Panc1 (cell line): ENCODE measurements around the gene THSD7A. TPM values are rescaled to one million over a fixed set of nuclear protein-coding genes. Genes with fewer than 3 reads are reported as not detected.
"Not testable (repeated sequence)": the region's sequence is repeated elsewhere in the genome, so short reads cannot be mapped to it uniquely, and the experiment has no call there.

Source experiments
- ATAC-seq: fragments of 200-7000 bp; cut with Tn5 transposase; 2 replicates; pipeline ENCODE4 v1.9.1; 2020; ENCODE audit warnings: mild to moderate bottlenecking, moderate library complexity
- BruUV-seq: library from RNA; stranded (reverse); fragments of 400-500 nt; replicated peaks from 2 replicates; lab custom pipeline; 2021; lab: Mats Ljungman, UMichigan
- CTCF ChIA-PET: fragments of 300-600 bp; sonication (Branson Sonifier 250); formaldehyde crosslinking; loops from one replicate; lab custom pipeline; 2022; ENCODE audit warnings: antibody characterized with exemption; lab: Charles Lee
- POLR2A ChIA-PET: fragments of 300-600 bp; sonication (Branson Sonifier 250); formaldehyde crosslinking; loops from one replicate; lab custom pipeline; 2022; ENCODE audit warnings: antibody characterized with exemption; lab: Charles Lee
- DNase-seq: peaks from one replicate; pipeline ENCODE4 v3.0.0-alpha.2; 2010; ENCODE audit warnings: low read depth, low spot score
- H3K27ac ChIP-seq: 2 replicates; pipeline ENCODE4 v1.5.1; 2011; ENCODE audit warnings: mild to moderate bottlenecking, low read length, inconsistent platforms
- H3K27me3 ChIP-seq: fragments of 200-500 bp; sonication (Bioruptor generic); 2 replicates; pipeline ENCODE4 v1.6.0; 2014; ENCODE audit warnings: low read length, inconsistent platforms; ENCODE audit not compliant: control insufficient read depth, insufficient read depth
- H3K36me3 ChIP-seq: fragments of 200-500 bp; sonication (Bioruptor generic); 2 replicates; pipeline ENCODE4 v1.5.1; 2014; ENCODE audit warnings: inconsistent platforms, mild to moderate bottlenecking, low read length, moderate library complexity; ENCODE audit not compliant: control insufficient read depth, insufficient read depth
- H3K4me1 ChIP-seq: 2 replicates; pipeline ENCODE4 v1.5.1; 2011; ENCODE audit warnings: inconsistent platforms, mild to moderate bottlenecking, low read length, moderate library complexity; ENCODE audit not compliant: control insufficient read depth, insufficient read depth
- H3K4me3 ChIP-seq, 2 experiments: 2 replicates each; pipeline ENCODE4 v1.5.1; 2011 to 2012; ENCODE audit warnings: low read depth in 2 of 2, low read length in 2 of 2, mild to moderate bottlenecking in 2 of 2, inconsistent platforms in 1 of 2, moderate library complexity in 1 of 2
- H3K9me3 ChIP-seq: fragments of 200-500 bp; sonication (Bioruptor generic); 2 replicates; pipeline ENCODE4 v1.5.1; 2014; ENCODE audit warnings: low read depth, mild to moderate bottlenecking, inconsistent platforms, low read length, moderate library complexity; ENCODE audit not compliant: control insufficient read depth, insufficient read depth
- POLR2AphosphoS5 ChIP-seq: IDR thresholded peaks from 2 replicates; pipeline ENCODE4 v1.6.1; 2012; ENCODE audit warnings: mild to moderate bottlenecking, low read depth, low read length, moderate library complexity
- SIN3A ChIP-seq: IDR thresholded peaks from 2 replicates; pipeline ENCODE4 v1.6.1; 2012; ENCODE audit warnings: low read depth, mild to moderate bottlenecking, low read length, moderate library complexity, borderline replicate concordance; ENCODE audit not compliant: insufficient read depth
- TCF7L2 ChIP-seq: IDR thresholded peaks from 2 replicates; pipeline ENCODE4 v1.6.1; 2011; ENCODE audit warnings: mild to moderate bottlenecking, low read depth, low read length, inconsistent platforms
- in situ Hi-C: cut with HindIII; loops from 2 replicates; pipeline ENCODE4 v1.10.0; 2016; ENCODE audit warnings: low sequenced_read_pairs, low pct_unique_long_range_greater_than_20kb
- intact Hi-C: fragments of 100-400 bp; cut with micrococcal nuclease; formaldehyde crosslinking; loops from one replicate; pipeline ENCODE4 v1.10.0; 2022; ENCODE audit not compliant: unreplicated experiment
- total RNA-seq: library from RNA; stranded (reverse); gene quantifications from one replicate; pipeline ENCODE4 v1.2.1, GENCODE V29; 2021; ENCODE audit not compliant: unreplicated experiment
- TF ChIP-seq, protein P1 (sequence below): fragments of 450-650 bp; IDR thresholded peaks from 2 replicates; pipeline ENCODE4 v1.5.1; 2017; ENCODE audit warnings: mild to moderate bottlenecking
- TF ChIP-seq, protein P2 (sequence below), 2 experiments: IDR thresholded peaks; 2 replicates each; pipeline ENCODE4 v1.6.1; 2011 to 2012; ENCODE audit warnings: low read depth in 2 of 2, control low read depth in 1 of 2, low read length in 1 of 2, mild to moderate bottlenecking in 1 of 2, moderate library complexity in 1 of 2; ENCODE audit not compliant: insufficient read depth in 1 of 2

Gene THSD7A
- total RNA-seq, 1 experiment from 2014 or later, result 38.6 TPM

DNA sequence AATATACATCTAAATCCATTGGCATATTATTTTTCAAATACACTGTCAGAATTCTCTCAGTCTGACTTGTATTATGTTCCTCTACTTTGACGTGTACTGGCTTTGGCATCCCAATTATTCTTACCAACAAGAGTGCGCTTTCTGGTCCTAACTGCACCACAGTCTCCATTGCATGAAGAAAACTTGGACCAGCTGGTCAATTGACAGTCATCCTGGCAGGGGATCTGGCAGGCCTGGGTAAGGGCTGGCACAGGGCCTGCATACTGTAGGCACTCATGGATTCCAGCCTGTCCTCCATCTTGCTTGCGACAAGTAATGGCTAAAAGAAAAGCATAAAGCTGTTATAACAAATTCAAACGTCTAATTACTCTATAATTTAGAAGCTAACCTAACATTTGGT, 384.9 kb downstream of the THSD7A start:
- no peaks in the 10 kb centered on the region for H3K27me3 ChIP-seq
- in situ Hi-C loops, result no loop called here
- BruUV-seq, result no TSS peak
- DNase-seq, result no peak
- H3K9me3 ChIP-seq, result no peaks in the 10 kb centered on the region
- ChIA-PET CTCF (no interaction called here), POLR2A (no interaction called here)
- H3K27ac ChIP-seq, result no peak overlapping the region
- no peaks in the 10 kb centered on the region for H3K36me3 ChIP-seq
- TF ChIP-seq, protein P1, sequence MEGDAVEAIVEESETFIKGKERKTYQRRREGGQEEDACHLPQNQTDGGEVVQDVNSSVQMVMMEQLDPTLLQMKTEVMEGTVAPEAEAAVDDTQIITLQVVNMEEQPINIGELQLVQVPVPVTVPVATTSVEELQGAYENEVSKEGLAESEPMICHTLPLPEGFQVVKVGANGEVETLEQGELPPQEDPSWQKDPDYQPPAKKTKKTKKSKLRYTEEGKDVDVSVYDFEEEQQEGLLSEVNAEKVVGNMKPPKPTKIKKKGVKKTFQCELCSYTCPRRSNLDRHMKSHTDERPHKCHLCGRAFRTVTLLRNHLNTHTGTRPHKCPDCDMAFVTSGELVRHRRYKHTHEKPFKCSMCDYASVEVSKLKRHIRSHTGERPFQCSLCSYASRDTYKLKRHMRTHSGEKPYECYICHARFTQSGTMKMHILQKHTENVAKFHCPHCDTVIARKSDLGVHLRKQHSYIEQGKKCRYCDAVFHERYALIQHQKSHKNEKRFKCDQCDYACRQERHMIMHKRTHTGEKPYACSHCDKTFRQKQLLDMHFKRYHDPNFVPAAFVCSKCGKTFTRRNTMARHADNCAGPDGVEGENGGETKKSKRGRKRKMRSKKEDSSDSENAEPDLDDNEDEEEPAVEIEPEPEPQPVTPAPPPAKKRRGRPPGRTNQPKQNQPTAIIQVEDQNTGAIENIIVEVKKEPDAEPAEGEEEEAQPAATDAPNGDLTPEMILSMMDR, result no peak
- TF ChIP-seq TCF7L2, result no peak
- no peak for TF ChIP-seq SIN3A
- TF ChIP-seq POLR2AphosphoS5, result no peak
- TF ChIP-seq, protein P2, sequence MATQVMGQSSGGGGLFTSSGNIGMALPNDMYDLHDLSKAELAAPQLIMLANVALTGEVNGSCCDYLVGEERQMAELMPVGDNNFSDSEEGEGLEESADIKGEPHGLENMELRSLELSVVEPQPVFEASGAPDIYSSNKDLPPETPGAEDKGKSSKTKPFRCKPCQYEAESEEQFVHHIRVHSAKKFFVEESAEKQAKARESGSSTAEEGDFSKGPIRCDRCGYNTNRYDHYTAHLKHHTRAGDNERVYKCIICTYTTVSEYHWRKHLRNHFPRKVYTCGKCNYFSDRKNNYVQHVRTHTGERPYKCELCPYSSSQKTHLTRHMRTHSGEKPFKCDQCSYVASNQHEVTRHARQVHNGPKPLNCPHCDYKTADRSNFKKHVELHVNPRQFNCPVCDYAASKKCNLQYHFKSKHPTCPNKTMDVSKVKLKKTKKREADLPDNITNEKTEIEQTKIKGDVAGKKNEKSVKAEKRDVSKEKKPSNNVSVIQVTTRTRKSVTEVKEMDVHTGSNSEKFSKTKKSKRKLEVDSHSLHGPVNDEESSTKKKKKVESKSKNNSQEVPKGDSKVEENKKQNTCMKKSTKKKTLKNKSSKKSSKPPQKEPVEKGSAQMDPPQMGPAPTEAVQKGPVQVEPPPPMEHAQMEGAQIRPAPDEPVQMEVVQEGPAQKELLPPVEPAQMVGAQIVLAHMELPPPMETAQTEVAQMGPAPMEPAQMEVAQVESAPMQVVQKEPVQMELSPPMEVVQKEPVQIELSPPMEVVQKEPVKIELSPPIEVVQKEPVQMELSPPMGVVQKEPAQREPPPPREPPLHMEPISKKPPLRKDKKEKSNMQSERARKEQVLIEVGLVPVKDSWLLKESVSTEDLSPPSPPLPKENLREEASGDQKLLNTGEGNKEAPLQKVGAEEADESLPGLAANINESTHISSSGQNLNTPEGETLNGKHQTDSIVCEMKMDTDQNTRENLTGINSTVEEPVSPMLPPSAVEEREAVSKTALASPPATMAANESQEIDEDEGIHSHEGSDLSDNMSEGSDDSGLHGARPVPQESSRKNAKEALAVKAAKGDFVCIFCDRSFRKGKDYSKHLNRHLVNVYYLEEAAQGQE (IDR thresholded peaks at IDR 0.05; ENCODE audit: insufficient read depth in 1 of 2, low read depth in 2 of 2, low read length in 1 of 2), result no peak
- intact Hi-C loops, result no loop called here
- no peak overlapping the region for H3K4me3 ChIP-seq
- no peaks in the 10 kb centered on the region for H3K4me1 ChIP-seq
- ATAC-seq, result no peak

DNA sequence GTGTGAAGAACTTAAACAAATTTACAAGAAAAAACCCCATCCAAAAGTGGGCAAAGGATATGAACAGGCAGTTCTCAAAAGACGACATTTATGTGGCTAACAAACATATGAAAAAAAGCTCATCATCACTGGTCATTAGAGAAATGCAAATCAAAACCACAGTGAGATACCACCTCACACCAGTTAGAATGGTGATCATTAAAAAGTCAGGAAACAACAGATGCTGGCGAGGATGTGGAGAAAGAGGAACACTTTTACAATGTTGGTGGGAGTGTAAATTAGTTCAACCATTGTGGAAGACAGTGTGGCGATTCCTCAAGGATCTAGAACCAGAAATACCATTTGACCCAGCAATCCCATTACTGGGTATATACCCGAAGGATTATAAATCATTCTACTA, 388.1 kb downstream of the THSD7A start:
- H3K27ac ChIP-seq, ATAC-seq, H3K4me1 ChIP-seq, DNase-seq, H3K9me3 ChIP-seq, POLR2A ChIA-PET, intact Hi-C loops, H3K36me3 ChIP-seq, H3K4me3 ChIP-seq, CTCF ChIA-PET, H3K27me3 ChIP-seq, BruUV-seq, in situ Hi-C loops: not testable (repeated sequence)

- BruUV-seq, result no TSS peak
- in situ Hi-C loops, result no loop called here
- Histone ChIP-seq H3K27me3 (no peaks in the 10 kb centered on the region), H3K4me1 (no peaks in the 10 kb centered on the region), H3K36me3 (no peaks in the 10 kb centered on the region), H3K27ac (no peak overlapping the region), H3K9me3 (peaks cover 4% of the 10 kb centered on the region; the same call in 1 of the 2 replicates), H3K4me3 (no peak overlapping the region)
- TF ChIP-seq SIN3A, result no peak
- TF ChIP-seq TCF7L2, result no peak
- TF ChIP-seq, protein P2 (IDR thresholded peaks at IDR 0.05; ENCODE audit: insufficient read depth in 1 of 2, low read depth in 2 of 2, low read length in 1 of 2), result no peak
- no peak for TF ChIP-seq POLR2AphosphoS5
- TF ChIP-seq, protein P1, result no peak
- ChIA-PET CTCF (no interaction called here), POLR2A (interaction anchor here (0.7 kb wide), 1 partner anchor 11 kb away, joined by 5 read pairs; no protein-coding TSS in a partner anchor)
- ATAC-seq (no peak), DNase-seq (no peak)
- intact Hi-C loops, result no loop called here
Observed at GRCh38 chr7:11437994-11438393, 394.0 kb downstream of the THSD7A start.
